Breast epithelium (tissue), 4 donors: ENCODE data around the gene DLG1. TPM values are rescaled to one million over a fixed set of nuclear protein-coding genes. Genes with fewer than 3 reads are reported as not detected.

Experiments
- DNase-seq, 2 donors: peaks; one replicate each; pipeline ENCODE4 v3.0.0-alpha.2; 2019; ENCODE audit warnings: low spot score in 2 of 2
- H3K27ac ChIP-seq, 2 donors: fragments of 200-600 bp; sonication (generic) in 1 of 2; one replicate each; pipeline ENCODE4 v1.5.1; 2016 to 2019; ENCODE audit warnings: mild to moderate bottlenecking in 1 of 2
- H3K27me3 ChIP-seq, 2 donors: fragments of 200-600 bp; sonication (generic) in 1 of 2; one replicate each; pipeline versions ENCODE4 v1.5.1 to v1.6.0; 2017 to 2019; ENCODE audit warnings: control low read depth in 1 of 2, mild to moderate bottlenecking in 1 of 2
- H3K36me3 ChIP-seq: fragments of 200-600 bp; one replicate; pipeline ENCODE4 v1.5.1; 2019
- H3K4me1 ChIP-seq, 2 donors: fragments of 200-600 bp; sonication (generic); one replicate each; pipeline ENCODE4 v1.5.1; 2016 to 2019; ENCODE audit warnings: control low read depth in 1 of 2
- H3K4me3 ChIP-seq, 3 donors: fragments of 200-600 bp; sonication (generic); 1 replicate in 2 of 3; 2 replicates in 1 of 3; pipeline ENCODE4 v1.5.1; 2016 to 2019; ENCODE audit warnings: mild to moderate bottlenecking in 3 of 3, moderate library complexity in 2 of 3
- H3K9me3 ChIP-seq, 2 donors: fragments of 200-600 bp; sonication (generic) in 1 of 2; one replicate each; pipeline ENCODE4 v1.5.1; 2016 to 2019; ENCODE audit warnings: control low read depth in 1 of 2
- CTCF ChIP-seq, 3 donors: fragments of 450-650 bp; IDR thresholded peaks; one replicate each; pipeline ENCODE4 v1.5.1; 2016 to 2017; ENCODE audit warnings: antibody characterized with exemption in 3 of 3, mild to moderate bottlenecking in 3 of 3, moderate library complexity in 3 of 3
- POLR2A ChIP-seq: fragments of 450-650 bp; IDR thresholded peaks from one replicate; pipeline ENCODE4 v1.6.1; 2016; ENCODE audit warnings: antibody characterized with exemption, mild to moderate bottlenecking, moderate library complexity
- POLR2AphosphoS5 ChIP-seq, 3 donors: sonication (generic); formaldehyde crosslinking; IDR thresholded peaks; one replicate each; pipeline ENCODE4 v1.6.1; 2017; ENCODE audit warnings: antibody characterized with exemption in 3 of 3
- intact Hi-C: fragments of 100-400 bp; cut with DNase I; formaldehyde crosslinking; loops from one replicate; pipeline ENCODE4 v1.15.1; 2023; ENCODE audit warnings: low total_unique reads
- total RNA-seq, 3 donors: library from RNA; depleted of rRNA; stranded (reverse); fragments of >200 nt; gene quantifications; one replicate each; pipeline ENCODE4 v1.1.0, GENCODE V29; 2016

DLG1 gene
- total RNA-seq, 3 donors from 2014 or later = 76.0 to 100 (median 76.7) TPM

GRCh38 chr3:197227780-197228574 is 70.4 kb downstream of the DLG1 start:
- no peaks in the 10 kb centered on the region for H3K27me3 ChIP-seq
- TF ChIP-seq CTCF (IDR thresholded peaks at IDR 0.05) = no peak
- TF ChIP-seq POLR2A = no peak
- TF ChIP-seq POLR2AphosphoS5 (IDR thresholded peaks at IDR 0.05) = no peak
- no peak overlapping the region for H3K4me3 ChIP-seq
- no peak overlapping the region for H3K27ac ChIP-seq
- H3K4me1 ChIP-seq = no peaks in the 10 kb centered on the region
- intact Hi-C loops = no loop called here
- DNase-seq = no peak
- no peaks in the 10 kb centered on the region for H3K36me3 ChIP-seq
- no peaks in the 10 kb centered on the region for H3K9me3 ChIP-seq

GRCh38 chr3:197226179-197226578 is 72.2 kb downstream of the DLG1 start:
- H3K4me3 ChIP-seq = no peak overlapping the region
- H3K4me1 ChIP-seq = no peaks in the 10 kb centered on the region
- no peak for DNase-seq
- H3K9me3 ChIP-seq = no peaks in the 10 kb centered on the region
- H3K36me3 ChIP-seq = no peaks in the 10 kb centered on the region
- no peak overlapping the region for H3K27ac ChIP-seq
- TF ChIP-seq CTCF (IDR thresholded peaks at IDR 0.05) (no peak), POLR2A (no peak), POLR2AphosphoS5 (IDR thresholded peaks at IDR 0.05) (no peak)
- no peaks in the 10 kb centered on the region for H3K27me3 ChIP-seq
- intact Hi-C loops = no loop called here

- TF ChIP-seq POLR2A = no peak
- no peak for TF ChIP-seq CTCF (IDR thresholded peaks at IDR 0.05)
- TF ChIP-seq POLR2AphosphoS5 (IDR thresholded peaks at IDR 0.05) = no peak
- intact Hi-C loops = no loop called here
- no peaks in the 10 kb centered on the region for H3K9me3 ChIP-seq
Measured at GRCh38 chr3:197225579-197225978, 72.8 kb downstream of the DLG1 start.

GRCh38 chr3:197224034-197224444 is 74.4 kb downstream of the DLG1 start:
- intact Hi-C loops = no loop called here
- no peak overlapping the region for H3K4me3 ChIP-seq
- H3K9me3 ChIP-seq = no peaks in the 10 kb centered on the region
- no peak for DNase-seq
- no peak overlapping the region for H3K27ac ChIP-seq
- TF ChIP-seq CTCF (IDR thresholded peaks at IDR 0.05) (peak; percentile 17 to 56 (median 52)), POLR2A (no peak)
- H3K27me3 ChIP-seq = no peaks in the 10 kb centered on the region
- no peaks in the 10 kb centered on the region for H3K4me1 ChIP-seq
- no peaks in the 10 kb centered on the region for H3K36me3 ChIP-seq

More at GRCh38 chr3:197225579-197225978, 72.8 kb downstream of the DLG1 start:
- Histone ChIP-seq H3K4me3 (no peak overlapping the region), H3K27me3 (no peaks in the 10 kb centered on the region), H3K36me3 (no peaks in the 10 kb centered on the region), H3K4me1 (no peaks in the 10 kb centered on the region), H3K27ac (no peak overlapping the region)
- no peak for DNase-seq

GRCh38 chr3:197222937-197223370 is 75.5 kb downstream of the DLG1 start:
- Histone ChIP-seq H3K4me3 (no peak overlapping the region), H3K9me3 (no peaks in the 10 kb centered on the region), H3K36me3 (no peaks in the 10 kb centered on the region), H3K27me3 (no peaks in the 10 kb centered on the region), H3K4me1 (no peaks in the 10 kb centered on the region), H3K27ac (no peak overlapping the region)
- intact Hi-C loops = no loop called here
- TF ChIP-seq CTCF (IDR thresholded peaks at IDR 0.05) (no peak), POLR2A (no peak), POLR2AphosphoS5 (IDR thresholded peaks at IDR 0.05) (no peak)
- DNase-seq = no peak
